Gastrocnemius medialis (tissue), 4 donors: ENCODE measurements around the gene HMGN1.

Source experiments
- CTCF ChIP-seq, 5 experiments: fragments of 450-650 bp in 3 of 5; fragments of 200-600 bp in 2 of 5; sonication (generic) in 2 of 5; IDR thresholded peaks in 4 of 5; conservative IDR thresholded peaks in 1 of 5; 1 replicate in 4 of 5; 2 replicates in 1 of 5; pipeline ENCODE4 v1.5.1; 2016 to 2019; ENCODE audit warnings: antibody characterized with exemption in 5 of 5, mild to moderate bottlenecking in 3 of 5, moderate library complexity in 3 of 5
- POLR2A ChIP-seq, 2 donors: fragments of 450-650 bp; IDR thresholded peaks; one replicate each; pipeline ENCODE4 v1.6.1; 2017; ENCODE audit warnings: antibody characterized with exemption in 2 of 2, mild to moderate bottlenecking in 2 of 2, moderate library complexity in 2 of 2

- no peak for TF ChIP-seq CTCF (IDR thresholded peaks at IDR 0.05 in 4 of 5, conservative IDR thresholded peaks at IDR 0.05 in 1 of 5)
- no peak for TF ChIP-seq POLR2A (IDR thresholded peaks at IDR 0.05)
Observed at GRCh38 chr21:39387461-39388037, 38.7 kb upstream of the HMGN1 start.
